ENCODE data around the gene CSMD2. TPM values are rescaled to one million over a fixed set of nuclear protein-coding genes. Genes with fewer than 3 reads are reported as not detected.

CSMD2 gene
- total and polyA plus RNA-seq, 7 donors = under 0.01 to 0.83 (median 0.16) TPM

GRCh38 chr1:34167389-34167788 lies 2.4 kb upstream of the CSMD2 start:
- Histone ChIP-seq H3K9me3 (no peaks in the 10 kb centered on the region), H3K27ac (no peak overlapping the region), H3K27me3 (peaks cover 24 to 84% (median 64%) of the 10 kb centered on the region in 3 donors), H3K36me3 (no peaks in the 10 kb centered on the region), H3K4me1 (peaks cover 0 to 46% (median 44%) of the 10 kb centered on the region in 4 donors), H3K4me3 (no peak overlapping the region)
- no peak for DNase-seq
- WGBS, 2 donors = 32 to 37% methylated on average over 13 of the region's 13 CpGs
- intact Hi-C loops (cut with DNase I) = no loop called here
- no peak for TF ChIP-seq POLR2AphosphoS5 (IDR thresholded peaks at IDR 0.05)

GRCh38 chr1:34166625-34167361 lies 1.8 kb upstream of the CSMD2 start:
- intact Hi-C loops (cut with DNase I) = no loop called here
- WGBS, 2 donors = 7 to 9% methylated on average over 24 of the region's 24 CpGs
- Histone ChIP-seq H3K4me1 (peaks cover 0 to 46% (median 44%) of the 10 kb centered on the region in 4 donors), H3K4me3 (peak overlapping the region in 2 of 4 donors; percentile 20 to 27), H3K9me3 (no peaks in the 10 kb centered on the region), H3K27ac (no peak overlapping the region), H3K36me3 (no peaks in the 10 kb centered on the region), H3K27me3 (peaks cover 24 to 87% (median 64%) of the 10 kb centered on the region in 3 donors)
- DNase-seq = no peak
- no peak for TF ChIP-seq POLR2AphosphoS5 (IDR thresholded peaks at IDR 0.05)
- TF ChIP-seq, protein P1, sequence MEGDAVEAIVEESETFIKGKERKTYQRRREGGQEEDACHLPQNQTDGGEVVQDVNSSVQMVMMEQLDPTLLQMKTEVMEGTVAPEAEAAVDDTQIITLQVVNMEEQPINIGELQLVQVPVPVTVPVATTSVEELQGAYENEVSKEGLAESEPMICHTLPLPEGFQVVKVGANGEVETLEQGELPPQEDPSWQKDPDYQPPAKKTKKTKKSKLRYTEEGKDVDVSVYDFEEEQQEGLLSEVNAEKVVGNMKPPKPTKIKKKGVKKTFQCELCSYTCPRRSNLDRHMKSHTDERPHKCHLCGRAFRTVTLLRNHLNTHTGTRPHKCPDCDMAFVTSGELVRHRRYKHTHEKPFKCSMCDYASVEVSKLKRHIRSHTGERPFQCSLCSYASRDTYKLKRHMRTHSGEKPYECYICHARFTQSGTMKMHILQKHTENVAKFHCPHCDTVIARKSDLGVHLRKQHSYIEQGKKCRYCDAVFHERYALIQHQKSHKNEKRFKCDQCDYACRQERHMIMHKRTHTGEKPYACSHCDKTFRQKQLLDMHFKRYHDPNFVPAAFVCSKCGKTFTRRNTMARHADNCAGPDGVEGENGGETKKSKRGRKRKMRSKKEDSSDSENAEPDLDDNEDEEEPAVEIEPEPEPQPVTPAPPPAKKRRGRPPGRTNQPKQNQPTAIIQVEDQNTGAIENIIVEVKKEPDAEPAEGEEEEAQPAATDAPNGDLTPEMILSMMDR (IDR thresholded peaks at IDR 0.05) = no peak
- no peak for TF ChIP-seq EP300 (IDR thresholded peaks at IDR 0.05)
- TF ChIP-seq POLR2A (IDR thresholded peaks at IDR 0.05) = no peak

DNA sequence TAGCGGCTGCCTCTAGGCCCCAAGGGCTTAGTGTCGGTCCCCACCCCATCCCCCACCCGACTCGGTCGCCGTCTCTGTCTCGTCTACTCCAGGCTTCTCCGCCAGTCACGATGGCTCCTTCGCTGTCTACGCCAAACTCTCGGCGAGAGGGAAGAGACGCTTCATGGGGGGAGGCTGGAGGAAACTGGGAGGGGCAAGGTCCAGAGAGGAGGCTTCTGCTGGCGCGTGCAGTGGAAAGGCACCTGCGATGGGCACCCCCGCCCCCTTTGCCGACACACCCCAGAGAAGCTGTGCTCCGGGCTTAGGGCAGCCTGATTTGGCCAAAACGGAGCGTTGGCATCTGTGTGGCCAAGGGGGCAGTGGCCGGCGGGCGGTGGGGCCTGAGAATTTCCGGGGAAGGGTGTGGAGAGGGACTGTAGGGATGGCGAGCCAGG lies 1.2 kb upstream of the CSMD2 start:
- TF ChIP-seq POLR2A (IDR thresholded peaks at IDR 0.05) (no peak), POLR2AphosphoS5 (IDR thresholded peaks at IDR 0.05) (no peak), EP300 (IDR thresholded peaks at IDR 0.05) (no peak)
- TF ChIP-seq, protein P1 (IDR thresholded peaks at IDR 0.05) = no peak
- peaks cover 0 to 46% (median 44%) of the 10 kb centered on the region in 4 donors for H3K4me1 ChIP-seq
- H3K36me3 ChIP-seq = no peaks in the 10 kb centered on the region
- peaks cover 24 to 87% (median 64%) of the 10 kb centered on the region in 3 donors for H3K27me3 ChIP-seq
- 6 to 12% methylated on average over 27 of the region's 27 CpGs for WGBS, 2 donors
- H3K4me3 ChIP-seq = peak overlapping the region in 3 of 4 donors; percentile 17 to 27 (median 20)
- H3K27ac ChIP-seq = no peak overlapping the region
- no peak for DNase-seq
- intact Hi-C loops (cut with DNase I) = no loop called here
- H3K9me3 ChIP-seq = no peaks in the 10 kb centered on the region

DNA sequence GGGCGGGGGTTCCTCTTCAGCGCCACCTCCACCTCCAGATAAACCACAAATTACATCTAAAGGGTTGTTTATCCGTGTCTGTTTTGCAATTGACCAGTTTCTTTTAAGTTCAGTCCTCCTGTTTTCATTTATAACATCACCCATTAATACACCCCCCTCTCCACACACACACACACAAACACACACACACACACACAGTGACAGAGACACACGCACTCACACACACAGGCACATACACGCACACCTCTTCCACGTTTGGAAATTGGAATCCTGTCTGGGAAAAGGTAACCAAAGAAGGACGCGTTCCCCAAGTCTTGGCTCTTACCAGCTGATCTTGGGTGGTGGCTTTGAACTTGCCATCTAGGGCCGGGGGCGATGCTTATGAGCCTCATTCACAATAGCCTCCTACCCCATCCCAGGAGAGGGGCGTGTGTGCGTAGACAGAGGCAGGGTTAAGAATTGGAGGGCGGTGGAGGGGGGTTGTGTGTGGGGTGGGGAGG lies 442 bp upstream of the CSMD2 start:
- TF ChIP-seq POLR2A (IDR thresholded peaks at IDR 0.05) (no peak), EP300 (IDR thresholded peaks at IDR 0.05) (no peak), POLR2AphosphoS5 (IDR thresholded peaks at IDR 0.05) (no peak)
- TF ChIP-seq, protein P1 (IDR thresholded peaks at IDR 0.05) = no peak
- Histone ChIP-seq H3K27ac (no peak overlapping the region), H3K4me3 (peak overlapping the region in 3 of 4 donors; percentile 39 to 50 (median 49)), H3K4me1 (peaks cover 0 to 46% (median 44%) of the 10 kb centered on the region in 4 donors), H3K27me3 (peaks cover 24 to 85% (median 64%) of the 10 kb centered on the region in 3 donors), H3K9me3 (no peaks in the 10 kb centered on the region), H3K36me3 (no peaks in the 10 kb centered on the region)
- WGBS, 2 donors = 6 to 9% methylated on average over 13 of the region's 13 CpGs
- DNase-seq = no peak
- intact Hi-C loops (cut with DNase I) = no loop called here

Measured in sigmoid colon (tissue), 7 donors.